H1 (cell line): ENCODE results near the gene PHC2. TPM values are rescaled to one million over a fixed set of nuclear protein-coding genes. Genes with fewer than 3 reads are reported as not detected.

Experiments used
- CTCF ChIA-PET: fragments of 300-600 bp; sonication (Branson Sonifier 250); formaldehyde crosslinking; loops from one replicate; lab custom pipeline; 2021; ENCODE audit not compliant: partially characterized antibody; lab: Charles Lee
- POLR2A ChIA-PET: fragments of 300-600 bp; sonication (Branson Sonifier 250); formaldehyde crosslinking; loops from one replicate; lab custom pipeline; 2021; ENCODE audit warnings: inconsistent platforms; ENCODE audit not compliant: partially characterized antibody; lab: Charles Lee
- DNase-seq, 2 experiments: peaks; one replicate each; pipeline versions ENCODE4 v3.0.0 to v3.0.0-alpha.2; 2010 to 2022; ENCODE audit warnings: low spot score in 2 of 2, low read depth in 1 of 2, mixed read lengths in 1 of 2
- FAIRE-seq: peaks from 2 replicates; lab custom pipeline; 2011; peaks lifted over from hg19 to GRCh38; lab: Jason Lieb, UNC
- H2AFZ ChIP-seq: 2 replicates; pipeline ENCODE4 v1.8.1; 2012; ENCODE audit warnings: low read length, inconsistent platforms
- H2AK5ac ChIP-seq: 2 replicates; pipeline ENCODE4 v1.6.1; 2013; ENCODE audit warnings: low read depth, low read length
- H2BK120ac ChIP-seq: replicated peaks from 2 replicates; pipeline ENCODE3; 2013; ENCODE audit warnings: low read depth, low read length, inconsistent platforms
- H2BK12ac ChIP-seq: 2 replicates; pipeline ENCODE4 v1.6.1; 2013; ENCODE audit warnings: low read depth, low read length
- H2BK15ac ChIP-seq: 2 replicates; pipeline ENCODE4 v1.6.1; 2013; ENCODE audit warnings: low read length
- H2BK20ac ChIP-seq: 2 replicates; pipeline ENCODE4 v1.6.1; 2013; ENCODE audit warnings: low read length
- H2BK5ac ChIP-seq: 2 replicates; pipeline ENCODE4 v1.6.1; 2013; ENCODE audit warnings: low read depth, low read length
- H3K14ac ChIP-seq: 2 replicates; pipeline ENCODE4 v1.6.1; 2013; ENCODE audit warnings: inconsistent platforms; ENCODE audit not compliant: insufficient read length
- H3K18ac ChIP-seq: 2 replicates; pipeline ENCODE4 v1.6.1; 2013; ENCODE audit warnings: low read length; ENCODE audit errors: extremely low read depth
- H3K23ac ChIP-seq: 2 replicates; pipeline ENCODE4 v1.6.1; 2013; ENCODE audit warnings: inconsistent platforms; ENCODE audit not compliant: insufficient read length
- H3K23me2 ChIP-seq: 2 replicates; pipeline ENCODE4 v1.6.1; 2013; ENCODE audit warnings: low read depth, low read length
- H3K27ac ChIP-seq: 2 replicates; pipeline ENCODE4 v1.6.1; 2011; ENCODE audit warnings: low read depth, low read length, inconsistent platforms
- H3K27me3 ChIP-seq, 4 experiments: replicated peaks in 1 of 4; 1 replicate in 1 of 4; 2 replicates in 3 of 4; pipeline versions ENCODE4 v1.6.1 to v1.8.1; 2011 to 2013; ENCODE audit warnings: low read length in 3 of 4, mild to moderate bottlenecking in 3 of 4, inconsistent platforms in 2 of 4, mixed read lengths in 2 of 4, moderate library complexity in 1 of 4; ENCODE audit not compliant: control insufficient read depth in 3 of 4, insufficient read depth in 3 of 4; ENCODE audit errors: extremely low read depth in 1 of 4
- H3K36me3 ChIP-seq, 4 experiments: 2 replicates each; pipeline versions ENCODE4 v1.6.1 to v1.8.1; 2011 to 2013; ENCODE audit warnings: mild to moderate bottlenecking in 4 of 4, low read length in 3 of 4, moderate library complexity in 2 of 4, control low read depth in 1 of 4, inconsistent platforms in 1 of 4; ENCODE audit not compliant: insufficient read depth in 4 of 4, control insufficient read depth in 2 of 4
- H3K4ac ChIP-seq: replicated peaks from 2 replicates; pipeline ENCODE3; 2013; ENCODE audit warnings: low read length, low read depth, mixed read lengths, inconsistent platforms; ENCODE audit not compliant: insufficient read length
- H3K4me1 ChIP-seq, 4 experiments: replicated peaks in 1 of 4; 1 replicate in 1 of 4; 2 replicates in 3 of 4; pipeline versions ENCODE4 v1.6.1 to v1.8.1; 2011 to 2013; ENCODE audit warnings: low read length in 3 of 4, inconsistent platforms in 2 of 4, mixed read lengths in 1 of 4; ENCODE audit not compliant: insufficient read depth in 4 of 4, control insufficient read depth in 3 of 4
- H3K4me2 ChIP-seq, 2 experiments: 2 replicates each; pipeline versions ENCODE4 v1.6.1 to v1.8.1; 2011 to 2013; ENCODE audit warnings: low read depth in 2 of 2, low read length in 2 of 2, control low read depth in 1 of 2, inconsistent platforms in 1 of 2, mild to moderate bottlenecking in 1 of 2; ENCODE audit not compliant: insufficient read depth in 1 of 2
- H3K4me3 ChIP-seq, 4 experiments: fragments of 200-600, 300-600 bp in 1 of 4; sonication (generic), shearing (Covaris generic), sonication (Bioruptor Twin) in 1 of 4; 2 replicates each; pipeline versions ENCODE4 v1.5.1 to v1.8.1; 2011 to 2016; ENCODE audit warnings: low read length in 4 of 4, low read depth in 3 of 4, control low read depth in 2 of 4, inconsistent platforms in 2 of 4, mild to moderate bottlenecking in 2 of 4, mixed read lengths in 1 of 4, moderate library complexity in 1 of 4; ENCODE audit not compliant: insufficient read depth in 2 of 4; ENCODE audit errors: extremely low read depth in 1 of 4
- H3K56ac ChIP-seq: replicated peaks from 2 replicates; pipeline ENCODE3; 2013; ENCODE audit warnings: low read depth, mild to moderate bottlenecking, mixed read lengths, low read length, inconsistent platforms; ENCODE audit not compliant: insufficient read length
- H3K79me1 ChIP-seq: 2 replicates; pipeline ENCODE4 v1.6.1; 2013; ENCODE audit warnings: low read depth, low read length, control low read depth
- H3K79me2 ChIP-seq, 2 experiments: 2 replicates each; pipeline versions ENCODE4 v1.6.1 to v1.8.1; 2012 to 2013; ENCODE audit warnings: low read length in 2 of 2, mild to moderate bottlenecking in 2 of 2, inconsistent platforms in 1 of 2; ENCODE audit not compliant: insufficient read depth in 2 of 2, control insufficient read depth in 1 of 2
- H3K9ac ChIP-seq, 4 experiments: replicated peaks in 1 of 4; 1 replicate in 1 of 4; 2 replicates in 3 of 4; pipeline versions ENCODE4 v1.6.1 to v1.8.1; 2011 to 2013; ENCODE audit warnings: low read depth in 3 of 4, low read length in 3 of 4, control low read depth in 2 of 4, mild to moderate bottlenecking in 2 of 4, moderate library complexity in 2 of 4, inconsistent platforms in 1 of 4; ENCODE audit errors: extremely low read depth in 1 of 4
- H3K9me3 ChIP-seq, 2 experiments: 2 replicates each; pipeline versions ENCODE4 v1.6.1 to v1.8.1; 2012 to 2013; ENCODE audit warnings: mild to moderate bottlenecking in 2 of 2, moderate library complexity in 2 of 2, control low read depth in 1 of 2, inconsistent platforms in 1 of 2, low read depth in 1 of 2, low read length in 1 of 2, mixed read lengths in 1 of 2; ENCODE audit not compliant: insufficient read depth in 2 of 2
- H4K20me1 ChIP-seq, 2 experiments: replicated peaks in 1 of 2; 2 replicates each; pipeline versions ENCODE3 to v1.8.1; 2011 to 2013; ENCODE audit warnings: inconsistent platforms in 2 of 2, low read length in 2 of 2, mild to moderate bottlenecking in 1 of 2; ENCODE audit not compliant: insufficient read depth in 2 of 2, control insufficient read depth in 1 of 2
- H4K5ac ChIP-seq: 2 replicates; pipeline ENCODE4 v1.6.1; 2013; ENCODE audit warnings: low read length, low read depth, mixed read lengths, inconsistent platforms; ENCODE audit not compliant: insufficient read length
- H4K8ac ChIP-seq: 2 replicates; pipeline ENCODE4 v1.8.0; 2013; ENCODE audit warnings: mild to moderate bottlenecking, moderate library complexity, low read length, inconsistent platforms; ENCODE audit not compliant: insufficient read depth; ENCODE audit errors: extremely low read depth
- H4K91ac ChIP-seq: replicated peaks from 2 replicates; pipeline ENCODE3; 2013; ENCODE audit warnings: low read length, mixed read lengths, inconsistent platforms; ENCODE audit not compliant: insufficient read length
- CBX8 ChIP-seq: fragments of 300-800, 300-1000 bp; sonication (generic); IDR thresholded peaks from 2 replicates; pipeline ENCODE4 v1.7.1; 2016; ENCODE audit warnings: low read depth, low read length, borderline replicate concordance
- JUND ChIP-seq: IDR thresholded peaks from 2 replicates; pipeline ENCODE4 v1.6.1; 2011; ENCODE audit warnings: mild to moderate bottlenecking, improper control_type of control experiment, low read length
- KDM5A ChIP-seq: fragments of 200-600 bp; IDR thresholded peaks from 2 replicates; pipeline ENCODE4 v1.7.1; 2012; ENCODE audit warnings: mild to moderate bottlenecking, low read length, inconsistent platforms, mixed read lengths
- NRF1 ChIP-seq: IDR thresholded peaks from 2 replicates; pipeline ENCODE4 v1.6.1; 2011; ENCODE audit warnings: mild to moderate bottlenecking, low read depth, low read length, improper control_type of control experiment
- SAP30 ChIP-seq: fragments of 300-600 bp; sonication (generic); IDR thresholded peaks from 2 replicates; pipeline ENCODE4 v1.7.1; 2012; ENCODE audit warnings: low read length, moderate library complexity, mild to moderate bottlenecking, inconsistent platforms; ENCODE audit not compliant: insufficient read depth, insufficient replicate concordance
- WGBS, 2 experiments: shearing (Covaris generic) in 1 of 2; methylation state at CpG; one replicate each; pipeline versions ENCODE4 v1.1.6 to v1.1.7; 2013 to 2015; ENCODE audit warnings: low lambda C conversion rate in 2 of 2, mixed read lengths in 2 of 2, inconsistent platforms in 1 of 2, low coverage in 1 of 2, missing lambda C conversion rate in 1 of 2; ENCODE audit not compliant: insufficient replicate concordance in 2 of 2, insufficient coverage in 1 of 2, insufficient read length in 1 of 2; ENCODE audit errors: extremely low coverage in 1 of 2, missing lambda C conversion rate in 1 of 2; 5-methylcytosine and 5-hydroxymethylcytosine counted together
- polyA plus RNA-seq, 7 experiments: library from polyadenylated mRNA; depleted of rRNA in 3 of 7; stranded (reverse) in 5 of 7; unstranded in 2 of 7; fragments of >200 nt in 5 of 7; fragments of 200-250 nt in 2 of 7; gene quantifications; 1 replicate in 5 of 7; 2 replicates in 1 of 7; 4 replicates in 1 of 7; pipeline versions ENCODE4 v1.2.1 to v1.2.3, GENCODE V29; 2011 to 2013; ENCODE audit warnings: missing spikeins in 2 of 7, mixed read lengths in 2 of 7
- total RNA-seq: library from RNA; stranded (reverse); fragmentation: NEBNext Ultra II Directional; extraction: Animal tissue kit (Norgen Biotek cat#: 25700); gene quantifications from 2 replicates; pipeline ENCODE4 v1.2.1, GENCODE V29; 2021
- TF ChIP-seq, protein P1 (sequence below): IDR thresholded peaks from 2 replicates; pipeline ENCODE4 v1.6.1; 2011; ENCODE audit warnings: low read length, improper control_type of control experiment

PHC2 gene
- total and polyA plus RNA-seq, 2 of the 8 experiments (the other 6 are each of a cell fraction or from before 2014, with no cell fraction given), result 5.6 to 14.2 TPM

GRCh38 chr1:33307494-33307864 lies 123.4 kb downstream of the PHC2 start:
- Histone ChIP-seq H3K36me3 (peaks cover 0 to 4% (median 0%) of the 10 kb centered on the region in 4 experiments; a peak in 2 of 8 replicates), H2BK5ac (no peak overlapping the region), H2BK120ac (no peak overlapping the region), H3K9ac (no peak overlapping the region), H3K4me1 (peaks cover 0 to 9% (median 3%) of the 10 kb centered on the region in 4 experiments; a peak in 5 of 7 replicates), H3K4ac (no peak overlapping the region), H3K27ac (no peak overlapping the region), H4K5ac (no peak overlapping the region), H3K14ac (no peak overlapping the region), H4K8ac (no peak overlapping the region), H4K91ac (no peak overlapping the region), H3K4me3 (no peak overlapping the region), H3K27me3 (peaks cover 11 to 22% (median 20%) of the 10 kb centered on the region in 4 experiments), H3K23ac (no peak overlapping the region), H4K20me1 (no peaks in the 10 kb centered on the region), H2AFZ (no peak overlapping the region), H2BK15ac (no peak overlapping the region), H3K9me3 (peaks cover 2 to 14% of the 10 kb centered on the region in 2 experiments; a peak in 1 of 4 replicates), H3K18ac (no peak overlapping the region), H2BK12ac (no peak overlapping the region), H2AK5ac (no peak overlapping the region), H3K79me1 (no peaks in the 10 kb centered on the region), H3K56ac (no peak overlapping the region), H3K23me2 (peaks cover 7% of the 10 kb centered on the region; the same call in 1 of the 2 replicates), H2BK20ac (no peak overlapping the region), H3K4me2 (peak overlapping the region in 1 of 2 experiments; percentile 58; a peak in 1 of 4 replicates), H3K79me2 (no peaks in the 10 kb centered on the region)
- DNase-seq (no peak), FAIRE-seq (no peak)
- CTCF ChIA-PET, result interaction anchor here (0.8 to 3.7 kb wide), 2 partner anchors 10 to 41 kb away, joined by 3 to 31 read pairs; no protein-coding TSS in a partner anchor
- TF ChIP-seq SAP30 (no peak), KDM5A (no peak), NRF1 (no peak), CBX8 (no peak), JUND (no peak)
- TF ChIP-seq, protein P1, sequence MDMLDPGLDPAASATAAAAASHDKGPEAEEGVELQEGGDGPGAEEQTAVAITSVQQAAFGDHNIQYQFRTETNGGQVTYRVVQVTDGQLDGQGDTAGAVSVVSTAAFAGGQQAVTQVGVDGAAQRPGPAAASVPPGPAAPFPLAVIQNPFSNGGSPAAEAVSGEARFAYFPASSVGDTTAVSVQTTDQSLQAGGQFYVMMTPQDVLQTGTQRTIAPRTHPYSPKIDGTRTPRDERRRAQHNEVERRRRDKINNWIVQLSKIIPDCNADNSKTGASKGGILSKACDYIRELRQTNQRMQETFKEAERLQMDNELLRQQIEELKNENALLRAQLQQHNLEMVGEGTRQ, result no peak
- POLR2A ChIA-PET, result no interaction called here
- 100% methylated on average over 1 of the region's 5 CpGs; no CpG with 5 or more reads in 1 of the 2 experiments for WGBS, 2 experiments
